Measurements from ENCODE around the gene GIPC3. TPM values are rescaled to one million over a fixed set of nuclear protein-coding genes. Genes with fewer than 3 reads are reported as not detected.
A peak's percentile ranks its signal among the peaks of the same experiment; 100 is the strongest.

GIPC3 gene
- total and polyA plus RNA-seq, 2 of the 8 experiments (the other 6 are each of a cell fraction or from before 2014, with no cell fraction given): 1.0 to 1.2 TPM

DNA sequence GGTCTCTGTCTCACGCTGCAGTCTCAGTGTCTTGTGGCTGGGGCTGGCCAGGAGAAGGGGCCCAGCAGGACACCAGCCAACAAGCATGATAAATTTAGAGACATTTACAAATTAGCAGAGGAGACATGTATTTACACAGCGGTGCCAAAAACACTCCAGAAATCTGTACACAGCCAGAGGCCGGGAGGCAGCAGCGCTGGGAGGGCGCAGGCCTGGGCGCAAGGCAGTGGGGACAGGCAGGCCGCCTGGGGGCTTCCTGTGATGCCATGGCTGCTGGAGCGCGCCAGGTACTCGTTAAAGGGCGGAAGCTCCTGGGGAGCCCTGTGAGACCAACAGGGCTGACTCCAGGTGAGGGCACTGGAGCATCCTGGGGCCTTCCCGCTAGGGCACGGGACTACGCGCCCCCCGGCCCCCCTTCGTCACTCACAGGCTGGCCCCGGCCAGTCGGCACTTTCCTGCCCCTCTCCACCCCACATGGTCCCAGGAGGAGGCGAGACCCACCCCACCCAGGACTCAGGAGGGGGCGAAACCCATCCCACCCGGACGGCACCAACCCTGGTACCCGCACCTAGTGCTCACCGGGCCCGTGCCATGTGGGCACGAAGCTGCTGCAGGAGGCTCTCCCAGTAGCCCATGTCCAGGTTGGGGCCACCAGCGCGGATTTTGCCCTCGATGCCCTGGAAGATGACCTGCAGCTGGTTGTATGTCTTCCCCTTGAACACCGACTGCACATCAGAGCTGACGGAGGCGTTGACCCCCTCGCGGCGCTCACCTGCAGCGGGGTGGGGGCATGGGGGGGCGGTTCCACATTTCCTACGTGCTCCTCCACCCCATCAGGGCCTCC is 28.8 kb downstream of the GIPC3 start:
- H2AFZ ChIP-seq (ENCODE audit: low read length): no peak overlapping the region
- H3K36me3 ChIP-seq (ENCODE audit: control insufficient read depth in 2 of 4, insufficient read depth in 4 of 4, low read length in 3 of 4): peaks cover 0 to 21% (median 3%) of the 10 kb centered on the region in 4 experiments; a peak in 2 of 8 replicates
- H3K4me1 ChIP-seq (replicated peaks in 1 of 4; ENCODE audit: control insufficient read depth in 3 of 4, insufficient read depth in 4 of 4, low read length in 3 of 4): peaks cover 0 to 3% (median under 1%) of the 10 kb centered on the region in 4 experiments; a peak in 3 of 7 replicates
- no peak overlapping the region for H2BK12ac ChIP-seq (ENCODE audit: low read depth, low read length)
- H3K18ac ChIP-seq (ENCODE audit: extremely low read depth, low read length): no peak overlapping the region
- FAIRE-seq (no peak), DNase-seq (ENCODE audit: low read depth in 1 of 2, low spot score in 2 of 2) (no peak)
- peak overlapping the region; percentile 35 for H4K8ac ChIP-seq (ENCODE audit: extremely low read depth, insufficient read depth, low read length)
- H4K91ac ChIP-seq (replicated peaks; ENCODE audit: insufficient read length, low read length): no peak overlapping the region
- no peak overlapping the region for H3K4ac ChIP-seq (replicated peaks; ENCODE audit: insufficient read length, low read depth, low read length)
- no peak overlapping the region for H3K4me2 ChIP-seq (ENCODE audit: insufficient read depth in 1 of 2, low read depth in 2 of 2, low read length in 2 of 2)
- H2BK5ac ChIP-seq (ENCODE audit: low read depth, low read length): no peak overlapping the region
- CTCF ChIA-PET (ENCODE audit: partially characterized antibody): interaction anchor here (1.2 kb wide), 1 partner anchor 24 kb away, joined by 3 read pairs; no protein-coding TSS in a partner anchor
- no peak overlapping the region for H3K56ac ChIP-seq (replicated peaks; ENCODE audit: insufficient read length, low read depth, low read length)
- H3K27me3 ChIP-seq (replicated peaks in 1 of 4; ENCODE audit: control insufficient read depth in 3 of 4, extremely low read depth in 1 of 4, insufficient read depth in 3 of 4, low read length in 3 of 4): no peaks in the 10 kb centered on the region
- TF ChIP-seq SP2 (IDR thresholded peaks at IDR 0.05; ENCODE audit: low read length) (no peak), CHD1 (IDR thresholded peaks at IDR 0.05; ENCODE audit: low read depth, low read length) (no peak), SIRT6 (IDR thresholded peaks at IDR 0.05; ENCODE audit: low read length) (no peak), RFX5 (IDR thresholded peaks at IDR 0.05; ENCODE audit: borderline replicate concordance, low read depth, low read length) (no peak), E2F6 (IDR thresholded peaks at IDR 0.05) (no peak), SAP30 (IDR thresholded peaks at IDR 0.05; ENCODE audit: insufficient read depth, insufficient replicate concordance, low read length) (no peak), CHD2 (IDR thresholded peaks at IDR 0.05; ENCODE audit: low read length) (no peak), EZH2 (IDR thresholded peaks at IDR 0.05; ENCODE audit: low read depth, low read length, severe bottlenecking) (no peak), SIN3A (conservative IDR thresholded peaks at IDR 0.05 in 1 of 2, IDR thresholded peaks at IDR 0.05 in 1 of 2; ENCODE audit: low read depth in 1 of 2, low read length in 2 of 2) (no peak), SIX5 (IDR thresholded peaks at IDR 0.05; ENCODE audit: low read depth, low read length) (no peak)
- no peak overlapping the region for H4K5ac ChIP-seq (ENCODE audit: insufficient read length, low read depth, low read length)
- no peak overlapping the region for H3K27ac ChIP-seq (ENCODE audit: low read depth, low read length)
- no peaks in the 10 kb centered on the region for H3K79me2 ChIP-seq (ENCODE audit: control insufficient read depth in 1 of 2, insufficient read depth in 2 of 2, low read length in 2 of 2)
- no peak overlapping the region for H3K14ac ChIP-seq (ENCODE audit: insufficient read length)
- no peak overlapping the region for H2BK15ac ChIP-seq (ENCODE audit: low read length)
- no peak overlapping the region for H2BK120ac ChIP-seq (replicated peaks; ENCODE audit: low read depth, low read length)
- WGBS, 2 experiments (ENCODE audit: extremely low coverage in 1 of 2, insufficient coverage in 1 of 2, insufficient read length in 1 of 2, insufficient replicate concordance in 2 of 2, low coverage in 1 of 2, low lambda C conversion rate in 2 of 2, missing lambda C conversion rate in 1 of 2): 96% methylated on average over 22 of the region's 39 CpGs; no CpG with 5 or more reads in 1 of the 2 experiments
- no peak overlapping the region for H3K23ac ChIP-seq (ENCODE audit: insufficient read length)
- no peak overlapping the region for H3K4me3 ChIP-seq (ENCODE audit: extremely low read depth in 1 of 4, insufficient read depth in 2 of 4, low read depth in 3 of 4, low read length in 4 of 4)
- POLR2A ChIA-PET (ENCODE audit: partially characterized antibody): interaction anchor here (1.4 kb wide), 1 partner anchor 12 kb away, joined by 3 read pairs; no protein-coding TSS in a partner anchor
- H2AK5ac ChIP-seq (ENCODE audit: low read depth, low read length): no peak overlapping the region
- no peak overlapping the region for H3K9ac ChIP-seq (replicated peaks in 1 of 4; ENCODE audit: extremely low read depth in 1 of 4, low read depth in 3 of 4, low read length in 3 of 4)
- peaks cover 2 to 19% of the 10 kb centered on the region in 2 experiments for H4K20me1 ChIP-seq (replicated peaks in 1 of 2; ENCODE audit: control insufficient read depth in 1 of 2, insufficient read depth in 2 of 2, low read length in 2 of 2)
- no peaks in the 10 kb centered on the region for H3K23me2 ChIP-seq (ENCODE audit: low read depth, low read length)
- H3K9me3 ChIP-seq (ENCODE audit: insufficient read depth in 2 of 2, low read depth in 1 of 2, low read length in 1 of 2): no peaks in the 10 kb centered on the region
- H3K79me1 ChIP-seq (ENCODE audit: low read depth, low read length): no peaks in the 10 kb centered on the region; the same call in 1 of the 2 replicates
- H2BK20ac ChIP-seq (ENCODE audit: low read length): no peak overlapping the region
